K562 (cell line): ENCODE data around the gene LIMCH1. TPM values are rescaled to one million over a fixed set of nuclear protein-coding genes. Genes with fewer than 3 reads are reported as not detected.

ENCODE experiments used
- ATAC-seq: fragments of 200-7000 bp; cut with Tn5 transposase; 3 replicates; pipeline ENCODE4 v1.9.1; 2020; ENCODE audit warnings: moderate library complexity
- BruUV-seq: library from RNA; stranded (reverse); fragments of 400-500 nt; replicated peaks from 2 replicates; lab custom pipeline; 2021; lab: Mats Ljungman, UMichigan
- CTCF ChIA-PET: fragments of 300-600 bp; formaldehyde crosslinking; extraction: SDS; loops from one replicate; lab custom pipeline; 2021; ENCODE audit warnings: low intra/inter-chr PET ratio; lab: Yijun Ruan, JAX
- POLR2A ChIA-PET: fragments of 300-600, 350-650 bp; sonication (Branson Sonifier 250); formaldehyde crosslinking; extraction: SDS; loops from one replicate; lab custom pipeline; 2021; ENCODE audit warnings: antibody characterized with exemption, inconsistent platforms; lab: Yijun Ruan, JAX
- DNase-seq, 4 experiments: peaks; one replicate each; pipeline versions ENCODE4 v3.0.0 to v3.0.0-alpha.2; 2011 to 2018; ENCODE audit warnings: low spot score in 3 of 4, mixed read lengths in 3 of 4; ENCODE audit errors: extremely low read depth in 1 of 4
- FAIRE-seq: peaks from 2 replicates; lab custom pipeline; 2011; peaks lifted over from hg19 to GRCh38; lab: Jason Lieb, UNC
- H2AFZ ChIP-seq: 2 replicates; pipeline ENCODE4 v1.6.0; 2011; ENCODE audit warnings: low read depth, low read length, control low read depth, inconsistent platforms
- H3K27ac ChIP-seq: fragments of 200-600 bp; 3 replicates; pipeline ENCODE4 v1.8.0; 2011; ENCODE audit warnings: low read depth, mild to moderate bottlenecking, control low read depth, inconsistent platforms, low read length, moderate library complexity, mixed read lengths; ENCODE audit errors: extremely low read depth
- H3K27me3 ChIP-seq, 2 experiments: fragments of 300-600 bp in 1 of 2; 2 replicates in 1 of 2; 3 replicates in 1 of 2; pipeline versions ENCODE4 v1.6.0 to v1.8.0; 2011; ENCODE audit warnings: inconsistent platforms in 2 of 2, low read length in 2 of 2, mild to moderate bottlenecking in 1 of 2, mixed read lengths in 1 of 2, moderate library complexity in 1 of 2; ENCODE audit not compliant: control insufficient read depth in 2 of 2, insufficient read depth in 2 of 2
- H3K36me3 ChIP-seq: fragments of 300-600 bp; 3 replicates; pipeline ENCODE4 v1.8.0; 2011; ENCODE audit warnings: mild to moderate bottlenecking, low read length, inconsistent platforms; ENCODE audit not compliant: control insufficient read depth, insufficient read depth
- H3K4me1 ChIP-seq, 2 experiments: fragments of 200-600 bp in 1 of 2; replicated peaks in 1 of 2; 2 replicates in 1 of 2; 3 replicates in 1 of 2; pipeline versions ENCODE4 v1.5.1 to v1.8.0; 2011; ENCODE audit warnings: inconsistent platforms in 2 of 2, low read length in 2 of 2, mild to moderate bottlenecking in 1 of 2, mixed read lengths in 1 of 2, moderate library complexity in 1 of 2; ENCODE audit not compliant: control insufficient read depth in 2 of 2, insufficient read depth in 2 of 2
- H3K4me2 ChIP-seq: 2 replicates; pipeline ENCODE4 v1.6.1; 2011; ENCODE audit warnings: low read length, control low read depth, inconsistent platforms, mixed read lengths; ENCODE audit not compliant: insufficient read depth
- H3K4me3 ChIP-seq: fragments of 200-600 bp; sonication (generic), shearing (Covaris generic); 2 replicates; pipeline ENCODE4 v1.5.1; 2016; ENCODE audit warnings: control low read depth, inconsistent platforms
- H3K79me2 ChIP-seq: fragments of 200-600 bp; 3 replicates; pipeline ENCODE4 v1.8.0; 2011; ENCODE audit warnings: low read length, inconsistent platforms; ENCODE audit not compliant: control insufficient read depth, insufficient read depth
- H3K9ac ChIP-seq, 2 experiments: 2 replicates each; pipeline versions ENCODE4 v1.6.0 to v1.6.1; 2011; ENCODE audit warnings: low read depth in 2 of 2, low read length in 2 of 2, control low read depth in 1 of 2, inconsistent platforms in 1 of 2, mild to moderate bottlenecking in 1 of 2, mixed read lengths in 1 of 2; ENCODE audit not compliant: insufficient read depth in 1 of 2
- H3K9me1 ChIP-seq: one replicate; pipeline ENCODE4 v1.6.0; 2011; ENCODE audit warnings: inconsistent platforms, mild to moderate bottlenecking, low read length, moderate library complexity; ENCODE audit not compliant: control insufficient read depth, insufficient read depth
- H3K9me3 ChIP-seq: replicated peaks from 2 replicates; pipeline ENCODE4 v1.5.1; 2011; ENCODE audit warnings: low read depth, low read length, inconsistent platforms; ENCODE audit not compliant: control insufficient read depth, insufficient read depth
- H4K20me1 ChIP-seq: replicated peaks from 2 replicates; pipeline ENCODE4 v1.6.1; 2011; ENCODE audit warnings: low read length, inconsistent platforms, mixed read lengths; ENCODE audit not compliant: control insufficient read depth, insufficient read depth
- DACH1 ChIP-seq: fragments of 450-650 bp; IDR thresholded peaks from 2 replicates; pipeline ENCODE4 v1.6.1; 2018; ENCODE audit not compliant: partially characterized antibody
- E2F3 ChIP-seq: fragments of 250-450 bp; sonication (Bioruptor Pico); IDR thresholded peaks from 2 replicates; pipeline ENCODE4 v1.4.0; 2020; ENCODE audit warnings: mild to moderate bottlenecking
- FOS ChIP-seq: IDR thresholded peaks from 3 replicates; pipeline ENCODE4 v1.6.1; 2011; ENCODE audit not compliant: insufficient read length; ENCODE audit errors: extremely low read depth
- HDAC8 ChIP-seq: fragments of 450-650 bp; IDR thresholded peaks from 2 replicates; pipeline ENCODE4 v1.6.1; 2016; ENCODE audit warnings: mild to moderate bottlenecking, missing genetic modification characterization, moderate library complexity, missing compliant biosample characterization
- MAZ ChIP-seq, 2 experiments: fragments of 450-650 bp in 1 of 2; sonication (generic) in 1 of 2; formaldehyde crosslinking; IDR thresholded peaks in 1 of 2; conservative IDR thresholded peaks in 1 of 2; 2 replicates each; pipeline versions ENCODE4 v1.4.0 to v1.5.0; 2020; ENCODE audit warnings: mild to moderate bottlenecking in 1 of 2, missing genetic modification reagents in 1 of 2
- MXI1 ChIP-seq: IDR thresholded peaks from 2 replicates; pipeline ENCODE4 v1.6.1; 2011; ENCODE audit warnings: low read depth, mild to moderate bottlenecking, improper control_type of control experiment, low read length
- NEUROD1 ChIP-seq: fragments of 150-350 bp; IDR thresholded peaks from 2 replicates; pipeline ENCODE4 v1.6.1; 2014; ENCODE audit warnings: borderline replicate concordance, low read length, low read depth; ENCODE audit not compliant: partially characterized antibody
- PHB ChIP-seq: fragments of 250-450 bp; sonication (Bioruptor Pico); IDR thresholded peaks from 2 replicates; pipeline ENCODE4 v1.5.0; 2021
- STAT5B ChIP-seq: fragments of 250-450 bp; sonication (Bioruptor Pico); IDR thresholded peaks from 2 replicates; pipeline ENCODE4 v1.8.0; 2021; ENCODE audit warnings: mild to moderate bottlenecking, inconsistent platforms
- TBL1XR1 ChIP-seq, 2 experiments: IDR thresholded peaks; 2 replicates each; pipeline ENCODE4 v1.6.1; 2012; ENCODE audit warnings: improper control_type of control experiment in 2 of 2, low read length in 2 of 2, mild to moderate bottlenecking in 1 of 2
- ZNF311 ChIP-seq: fragments of 250-450 bp; sonication (Bioruptor Pico); IDR thresholded peaks from 2 replicates; pipeline ENCODE4 v1.4.0; 2020; ENCODE audit warnings: mild to moderate bottlenecking, moderate library complexity
- WGBS: fragments of 100-300 bp; shearing (Covaris generic); methylation state at CpG from one replicate; pipeline ENCODE4 v1.1.6; 2016; ENCODE audit warnings: low coverage, mixed read lengths; ENCODE audit not compliant: insufficient coverage; ENCODE audit errors: missing lambda C conversion rate; 5-methylcytosine and 5-hydroxymethylcytosine counted together
- in situ Hi-C: fragments of 300-500 bp; cut with MboI; formaldehyde crosslinking; loops from 4 replicates; pipeline ENCODE4 v1.15.0; 2018; ENCODE audit warnings: inconsistent platforms, mixed read lengths
- intact Hi-C: fragments of 100-400 bp; cut with micrococcal nuclease; formaldehyde crosslinking; loops from 2 replicates; pipeline ENCODE4 v1.14.2; 2022
- polyA plus RNA-seq, 8 experiments: library from polyadenylated mRNA; depleted of rRNA in 4 of 8; stranded (reverse) in 5 of 8; unstranded in 3 of 8; fragments of >200 nt; fragmentation: Nextera tagmentation in 2 of 8; fragmentation: Illumina TruSeq in 1 of 8; extraction: Ambion mirVana in 2 of 8; extraction: Trizol in 1 of 8; gene quantifications; 2 replicates each; pipeline versions ENCODE4 v1.2.1 to v1.2.3, GENCODE V29; 2011 to 2014; ENCODE audit warnings: inconsistent platforms in 1 of 8, missing spikeins in 1 of 8
- total RNA-seq, 7 experiments: library from RNA; depleted of rRNA in 6 of 7; stranded (reverse); fragments of >200 nt in 6 of 7; fragmentation: Illumina TruSeq in 2 of 7; extraction: Trizol in 2 of 7; gene quantifications; 2 replicates each; pipeline versions ENCODE4 v1.2.1 to v1.2.3, GENCODE V29; 2011 to 2021; ENCODE audit warnings: low replicate concordance in 1 of 7
- TF ChIP-seq, protein P1 (sequence below), 2 experiments: IDR thresholded peaks; 2 replicates each; pipeline ENCODE4 v1.6.1; 2011; ENCODE audit warnings: borderline replicate concordance in 1 of 2, control low read depth in 1 of 2, low read depth in 1 of 2, low read length in 1 of 2, mild to moderate bottlenecking in 1 of 2, mixed read lengths in 1 of 2, moderate library complexity in 1 of 2; ENCODE audit not compliant: insufficient read depth in 1 of 2, insufficient read length in 1 of 2, poor library complexity in 1 of 2, severe bottlenecking in 1 of 2; ENCODE audit errors: extremely low read depth in 1 of 2

Gene LIMCH1
- total and polyA plus RNA-seq, 9 of the 15 experiments (the other 6 are each of a cell fraction or from before 2014, with no cell fraction given), result 0.35 TPM; not detected in 8

DNA sequence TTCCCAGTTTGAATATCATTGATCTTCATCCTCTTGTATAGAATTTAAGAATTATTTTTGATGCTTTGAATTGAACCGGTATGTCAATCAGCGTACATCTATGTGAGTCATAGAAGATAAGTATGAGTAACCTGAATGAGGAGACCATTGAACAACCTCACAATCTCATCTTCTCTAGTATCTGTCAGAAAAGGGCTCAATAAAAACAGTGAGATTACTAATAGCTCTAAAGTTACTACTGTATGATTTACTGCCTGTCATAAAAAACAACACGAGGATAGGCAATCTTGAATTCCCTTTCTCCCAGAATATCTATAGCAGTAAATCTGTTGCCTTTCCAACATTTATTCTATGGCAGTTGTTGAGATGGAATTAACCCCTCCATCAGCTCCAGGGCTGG lies 174.5 kb downstream of the LIMCH1 start:
- Histone ChIP-seq H3K9me1 (no peaks in the 10 kb centered on the region), H3K4me1 (no peaks in the 10 kb centered on the region), H3K4me2 (no peak overlapping the region), H3K79me2 (no peaks in the 10 kb centered on the region), H3K27me3 (no peaks in the 10 kb centered on the region), H3K9me3 (no peaks in the 10 kb centered on the region), H4K20me1 (no peaks in the 10 kb centered on the region), H3K36me3 (no peaks in the 10 kb centered on the region), H2AFZ (no peak overlapping the region), H3K27ac (no peak overlapping the region), H3K9ac (no peak overlapping the region), H3K4me3 (no peak overlapping the region)
- intact Hi-C loops (no loop called here), in situ Hi-C loops (no loop called here)
- ATAC-seq (no peak), FAIRE-seq (no peak), DNase-seq (no peak)
- TF ChIP-seq HDAC8 (tag), result no peak
- no peak for TF ChIP-seq MAZ (CRISPR knock-in tag; conservative IDR thresholded peaks at IDR 0.05 in 1 of 2, IDR thresholded peaks at IDR 0.05 in 1 of 2)
- no peak for TF ChIP-seq FOS
- TF ChIP-seq E2F3 (CRISPR knock-in tag), result no peak
- TF ChIP-seq STAT5B (CRISPR knock-in tag), result no peak
- TF ChIP-seq, protein P1, sequence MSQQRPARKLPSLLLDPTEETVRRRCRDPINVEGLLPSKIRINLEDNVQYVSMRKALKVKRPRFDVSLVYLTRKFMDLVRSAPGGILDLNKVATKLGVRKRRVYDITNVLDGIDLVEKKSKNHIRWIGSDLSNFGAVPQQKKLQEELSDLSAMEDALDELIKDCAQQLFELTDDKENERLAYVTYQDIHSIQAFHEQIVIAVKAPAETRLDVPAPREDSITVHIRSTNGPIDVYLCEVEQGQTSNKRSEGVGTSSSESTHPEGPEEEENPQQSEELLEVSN (IDR thresholded peaks at IDR 0.05; ENCODE audit: borderline replicate concordance in 1 of 2, extremely low read depth in 1 of 2, insufficient read depth in 1 of 2, insufficient read length in 1 of 2, low read depth in 1 of 2, low read length in 1 of 2, poor library complexity in 1 of 2, severe bottlenecking in 1 of 2), result no peak
- no peak for TF ChIP-seq PHB (CRISPR knock-in tag)
- no peak for TF ChIP-seq TBL1XR1 (IDR thresholded peaks at IDR 0.05; ENCODE audit: low read length in 2 of 2)
- TF ChIP-seq NEUROD1, result no peak
- no peak for TF ChIP-seq ZNF311 (CRISPR knock-in tag)
- no peak for TF ChIP-seq DACH1
- TF ChIP-seq MXI1, result no peak
- 0% methylated on average over 3 of the region's 3 CpGs for WGBS
- BruUV-seq, result no TSS peak
- ChIA-PET POLR2A (interaction anchor here (0.6 kb wide), 1 partner anchor 126 kb away, joined by 3 read pairs; no protein-coding TSS in a partner anchor), CTCF (no interaction called here)
